SK-N-SH (cell line): ENCODE results near the gene PNPLA1.

Experiments used
- CHD2 ChIP-seq: fragments of 150-350 bp; IDR thresholded peaks from 2 replicates; pipeline ENCODE4 v1.6.1; 2018; ENCODE audit warnings: low read length; ENCODE audit not compliant: partially characterized antibody
- CTCF ChIP-seq: fragments of 200-600 bp; sonication (generic); IDR thresholded peaks from 2 replicates; pipeline ENCODE4 v1.6.1; 2017; ENCODE audit warnings: antibody characterized with exemption, mild to moderate bottlenecking, moderate library complexity
- EZH2phosphoT487 ChIP-seq: fragments of 200-600 bp; sonication (generic); IDR thresholded peaks from 2 replicates; pipeline ENCODE4 v1.6.1; 2017; ENCODE audit warnings: low read depth, mixed run types, mild to moderate bottlenecking, antibody characterized with exemption, moderate library complexity, borderline replicate concordance
- JUND ChIP-seq: IDR thresholded peaks from 2 replicates; pipeline ENCODE4 v1.4.0; 2012
- MAX ChIP-seq: IDR thresholded peaks from 2 replicates; pipeline ENCODE4 v1.4.0; 2012; ENCODE audit warnings: low read depth
- MEF2A ChIP-seq: IDR thresholded peaks from 2 replicates; pipeline ENCODE4 v1.4.0; 2012; ENCODE audit warnings: low read depth, borderline replicate concordance
- MXI1 ChIP-seq: IDR thresholded peaks from 2 replicates; pipeline ENCODE4 v1.6.1; 2012; ENCODE audit warnings: mild to moderate bottlenecking, low read depth, low read length, improper control_type of control experiment
- NRF1 ChIP-seq: IDR thresholded peaks from 2 replicates; pipeline ENCODE4 v1.6.1; 2012; ENCODE audit warnings: low read depth, mild to moderate bottlenecking, low read length
- RAD21 ChIP-seq: IDR thresholded peaks from 2 replicates; pipeline ENCODE4 v1.6.1; 2012; ENCODE audit warnings: mild to moderate bottlenecking, low read length
- REST ChIP-seq: IDR thresholded peaks from 2 replicates; pipeline ENCODE4 v1.6.1; 2012; ENCODE audit warnings: mild to moderate bottlenecking, low read depth, low read length, moderate library complexity
- TCF12 ChIP-seq: IDR thresholded peaks from 2 replicates; pipeline ENCODE4 v1.4.0; 2012
- YY1 ChIP-seq: IDR thresholded peaks from 2 replicates; pipeline ENCODE4 v1.4.0; 2012; ENCODE audit warnings: low read depth, mild to moderate bottlenecking

GRCh38 chr6:36305885-36306284 is 36.0 kb downstream of the PNPLA1 start:
- TF ChIP-seq TCF12: no peak
- TF ChIP-seq YY1: no peak
- no peak for TF ChIP-seq CTCF
- no peak for TF ChIP-seq MAX
- TF ChIP-seq REST: no peak
- TF ChIP-seq MEF2A: no peak
- no peak for TF ChIP-seq JUND
- TF ChIP-seq RAD21: no peak
- no peak for TF ChIP-seq EZH2phosphoT487
- no peak for TF ChIP-seq MXI1
- no peak for TF ChIP-seq NRF1
- no peak for TF ChIP-seq CHD2
